Activated CD4-positive, alpha-beta T cell treated with anti-CD3 and anti-CD28 coated beads for 36 hours (primary cell): Measurements from ENCODE around the gene FIGN. TPM values are rescaled to one million over a fixed set of nuclear protein-coding genes. Genes with fewer than 3 reads are reported as not detected.

Experiments
- ATAC-seq: fragments of 200-7000 bp; cut with Tn5 transposase; one replicate; pipeline ENCODE4 v1.10.0; 2021; ENCODE audit warnings: mild to moderate bottlenecking, moderate library complexity
- CTCF ChIA-PET: fragments of 350-600 bp; sonication (Branson Sonifier 250); formaldehyde crosslinking; loops from one replicate; lab custom pipeline; 2021; ENCODE audit warnings: antibody characterized with exemption; lab: Charles Lee
- POLR2A ChIA-PET: fragments of 350-600 bp; sonication (Branson Sonifier 250); formaldehyde crosslinking; loops from one replicate; lab custom pipeline; 2021; ENCODE audit warnings: antibody characterized with exemption, inconsistent platforms; lab: Charles Lee
- DNase-seq: peaks from one replicate; pipeline ENCODE4 v3.0.0-alpha.2; 2020
- H3K27ac Mint-ChIP-seq: one replicate; pipeline ENCODE4 v1.8.0; 2021; ENCODE audit warnings: mixed read lengths
- H3K27me3 Mint-ChIP-seq: one replicate; pipeline ENCODE4 v1.8.0; 2021; ENCODE audit warnings: mixed read lengths
- H3K36me3 Mint-ChIP-seq: one replicate; pipeline ENCODE4 v1.8.0; 2021; ENCODE audit warnings: low read depth, mixed read lengths
- H3K4me1 Mint-ChIP-seq: one replicate; pipeline ENCODE4 v1.8.0; 2021; ENCODE audit warnings: mixed read lengths
- H3K4me3 Mint-ChIP-seq: one replicate; pipeline ENCODE4 v1.8.0; 2021; ENCODE audit warnings: mild to moderate bottlenecking, moderate library complexity, mixed read lengths
- H3K9me3 Mint-ChIP-seq: one replicate; pipeline ENCODE4 v1.8.0; 2021; ENCODE audit warnings: low read depth, mixed read lengths
- intact Hi-C, 2 experiments: fragments of 100-400 bp; cut with DNase I in 1 of 2; cut with micrococcal nuclease in 1 of 2; formaldehyde crosslinking; loops; one replicate each; pipeline versions ENCODE4 v1.14.2 to v1.15.1; 2022 to 2024; cut with DNase I, micrococcal nuclease
- total RNA-seq, 2 experiments: library from RNA; stranded (reverse); gene quantifications; one replicate each; pipeline ENCODE4 v1.2.3, GENCODE V29; 2021

FIGN gene
- total RNA-seq, 2 experiments from 2014 or later, result not detected

GRCh38 chr2:163759013-163759412 lies 23.2 kb upstream of the FIGN start:
- POLR2A ChIA-PET, result no interaction called here
- DNase-seq, result no peak
- CTCF ChIA-PET, result interaction anchor here (0.8 kb wide), 1 partner anchor 8 kb away, joined by 3 read pairs; no protein-coding TSS in a partner anchor
- H3K9me3 Mint-ChIP-seq, result peaks cover 1% of the 10 kb centered on the region
- no peak overlapping the region for H3K27ac Mint-ChIP-seq
- intact Hi-C loops, result no loop called here
- no peaks in the 10 kb centered on the region for H3K4me1 Mint-ChIP-seq
- no peak overlapping the region for H3K4me3 Mint-ChIP-seq
- H3K36me3 Mint-ChIP-seq, result no peaks in the 10 kb centered on the region
- ATAC-seq, result no peak
- no peaks in the 10 kb centered on the region for H3K27me3 Mint-ChIP-seq

DNA sequence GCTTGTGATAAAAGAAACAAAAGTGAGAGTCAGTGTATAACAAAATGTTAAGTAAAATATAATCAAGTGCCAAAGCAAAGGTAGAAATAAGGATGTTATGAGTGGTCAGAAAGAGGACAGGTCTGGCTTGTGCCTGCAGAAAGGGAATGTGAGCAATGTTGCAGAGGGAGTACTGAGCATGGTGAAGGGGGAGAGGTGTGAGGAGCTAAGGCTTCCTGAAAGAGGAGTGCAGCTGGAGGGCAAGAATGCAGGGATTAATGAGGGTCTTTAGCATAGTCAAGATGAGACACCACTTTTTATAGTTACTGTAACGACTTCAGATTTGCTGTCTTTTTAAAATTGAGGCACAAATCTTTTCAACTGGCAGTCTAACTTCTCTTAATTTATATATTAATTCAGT lies 22.0 kb upstream of the FIGN start:
- Mint-ChIP-seq H3K4me1 (no peaks in the 10 kb centered on the region), H3K36me3 (no peaks in the 10 kb centered on the region), H3K27ac (no peak overlapping the region), H3K27me3 (no peaks in the 10 kb centered on the region), H3K9me3 (peaks cover 1% of the 10 kb centered on the region), H3K4me3 (no peak overlapping the region)
- no peak for DNase-seq
- ATAC-seq, result no peak
- ChIA-PET CTCF (no interaction called here), POLR2A (no interaction called here)
- intact Hi-C loops, result no loop called here

DNA sequence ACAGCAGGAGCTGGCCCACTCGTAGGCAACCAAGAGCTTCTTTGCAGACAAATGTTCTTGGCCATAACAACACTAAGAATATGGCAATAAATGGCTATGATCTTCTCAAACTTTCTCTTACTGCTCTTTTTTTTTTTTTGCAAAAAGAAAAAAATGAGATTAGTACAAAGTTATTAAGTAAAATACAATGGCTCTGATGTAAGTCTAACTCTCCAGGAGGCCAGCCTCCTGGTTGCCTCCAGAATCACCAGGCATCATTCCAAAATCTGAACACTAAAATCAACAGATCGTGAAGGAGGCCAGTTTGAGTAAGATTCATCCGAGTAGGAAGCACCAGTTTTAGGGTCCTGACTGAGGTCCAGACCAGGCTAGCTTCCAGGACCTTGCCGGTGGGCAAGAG lies 20.8 kb upstream of the FIGN start:
- no peak for ATAC-seq

GRCh38 chr2:163755366-163755765 lies 19.6 kb upstream of the FIGN start:
- H3K27ac Mint-ChIP-seq, result no peak overlapping the region
- ATAC-seq (no peak), DNase-seq (no peak)
- H3K4me3 Mint-ChIP-seq, result no peak overlapping the region
- peaks cover 1% of the 10 kb centered on the region for H3K9me3 Mint-ChIP-seq
- H3K36me3 Mint-ChIP-seq, result no peaks in the 10 kb centered on the region
- no peaks in the 10 kb centered on the region for H3K27me3 Mint-ChIP-seq
- intact Hi-C loops, result no loop called here
- H3K4me1 Mint-ChIP-seq, result no peaks in the 10 kb centered on the region
- ChIA-PET POLR2A (no interaction called here), CTCF (no interaction called here)

More for the DNA sequence above, 20.8 kb upstream of the FIGN start:
- no peak overlapping the region for H3K4me3 Mint-ChIP-seq
- no peaks in the 10 kb centered on the region for H3K36me3 Mint-ChIP-seq
- no peak overlapping the region for H3K27ac Mint-ChIP-seq
- H3K4me1 Mint-ChIP-seq, result no peaks in the 10 kb centered on the region
- DNase-seq, result no peak
- intact Hi-C loops, result no loop called here
- POLR2A ChIA-PET, result no interaction called here
- H3K9me3 Mint-ChIP-seq, result peaks cover 1% of the 10 kb centered on the region
- H3K27me3 Mint-ChIP-seq, result no peaks in the 10 kb centered on the region
- CTCF ChIA-PET, result no interaction called here

GRCh38 chr2:163753726-163754125 lies 17.9 kb upstream of the FIGN start:
- Mint-ChIP-seq H3K36me3 (no peaks in the 10 kb centered on the region), H3K4me1 (no peaks in the 10 kb centered on the region), H3K27ac (no peak overlapping the region), H3K27me3 (no peaks in the 10 kb centered on the region), H3K9me3 (peaks cover 1% of the 10 kb centered on the region), H3K4me3 (no peak overlapping the region)
- DNase-seq (no peak), ATAC-seq (no peak)
- POLR2A ChIA-PET, result no interaction called here
- CTCF ChIA-PET, result no interaction called here
- intact Hi-C loops, result no loop called here

DNA sequence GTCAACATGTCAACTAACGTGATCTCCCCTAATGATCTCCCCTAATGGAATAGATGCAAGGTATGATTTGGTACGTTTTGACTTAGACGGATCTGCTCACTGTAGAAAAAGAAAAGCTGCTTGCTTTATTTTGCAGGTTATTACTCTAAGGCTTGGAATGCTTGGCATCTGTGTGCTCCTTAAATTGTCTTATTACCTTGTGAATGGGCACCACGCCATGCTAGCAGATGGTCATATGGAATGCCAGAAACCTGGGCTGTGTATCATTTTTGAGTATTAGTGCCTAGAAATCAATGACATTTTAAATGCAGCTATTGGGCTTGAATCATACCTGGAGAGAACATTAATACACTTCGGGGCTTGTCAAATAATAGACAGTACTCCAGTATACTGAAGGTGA lies 16.5 kb upstream of the FIGN start:
- H3K27me3 Mint-ChIP-seq, result no peaks in the 10 kb centered on the region
- H3K4me1 Mint-ChIP-seq, result no peaks in the 10 kb centered on the region
- ATAC-seq (no peak), DNase-seq (no peak)
- no peak overlapping the region for H3K4me3 Mint-ChIP-seq
- H3K27ac Mint-ChIP-seq, result no peak overlapping the region
- ChIA-PET POLR2A (no interaction called here), CTCF (no interaction called here)
- H3K9me3 Mint-ChIP-seq, result peaks cover 1% of the 10 kb centered on the region
- intact Hi-C loops, result no loop called here
- no peaks in the 10 kb centered on the region for H3K36me3 Mint-ChIP-seq

DNA sequence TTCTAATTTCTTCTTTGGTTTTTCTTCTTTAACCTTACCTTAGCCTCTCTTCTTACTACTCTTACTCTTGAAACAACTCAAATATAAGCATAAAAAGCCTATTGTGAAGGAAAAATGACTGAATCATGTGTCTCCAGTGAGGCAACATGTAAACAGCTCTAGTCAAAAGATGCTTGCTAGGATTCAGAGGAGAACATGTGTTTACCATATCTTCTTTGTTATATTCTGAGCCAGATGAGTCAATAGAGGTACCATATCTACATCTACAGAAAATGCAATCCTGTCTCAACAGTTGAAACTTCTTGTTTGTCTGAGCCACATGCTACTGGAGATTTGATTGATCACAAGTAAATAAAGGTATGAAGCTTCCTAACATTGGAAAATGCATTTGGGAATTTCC lies 15.9 kb upstream of the FIGN start:
- H3K27me3 Mint-ChIP-seq, result no peaks in the 10 kb centered on the region
- H3K27ac Mint-ChIP-seq, result no peak overlapping the region
- ChIA-PET POLR2A (no interaction called here), CTCF (no interaction called here)
- no peak overlapping the region for H3K4me3 Mint-ChIP-seq
- H3K4me1 Mint-ChIP-seq, result no peaks in the 10 kb centered on the region
- DNase-seq, result no peak
- intact Hi-C loops, result no loop called here
- H3K9me3 Mint-ChIP-seq, result peaks cover 1% of the 10 kb centered on the region
- H3K36me3 Mint-ChIP-seq, result no peaks in the 10 kb centered on the region
- ATAC-seq, result no peak

DNA sequence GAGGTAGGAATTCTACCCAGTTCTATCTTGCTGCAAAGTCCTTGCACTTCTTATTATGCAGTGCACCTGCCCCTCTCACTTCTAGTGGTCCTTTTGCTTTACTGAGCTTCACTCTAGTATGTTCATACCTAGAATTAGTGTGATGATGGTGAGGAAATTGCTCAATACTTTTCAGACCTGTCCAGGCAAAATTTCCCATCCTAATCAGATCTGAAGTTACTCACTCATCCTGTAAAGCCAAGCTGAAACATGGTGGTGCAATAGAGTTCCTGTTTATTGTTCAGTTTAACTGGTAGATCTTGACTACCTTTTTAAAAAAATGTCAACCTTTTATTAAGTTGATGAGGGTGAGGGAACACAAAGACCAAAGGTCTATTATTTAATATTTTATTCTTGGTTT lies 12.6 kb upstream of the FIGN start:
- ChIA-PET POLR2A (no interaction called here), CTCF (no interaction called here)
- DNase-seq (no peak), ATAC-seq (no peak)
- intact Hi-C loops, result no loop called here
- Mint-ChIP-seq H3K27me3 (no peaks in the 10 kb centered on the region), H3K4me3 (no peak overlapping the region), H3K9me3 (no peaks in the 10 kb centered on the region), H3K4me1 (no peaks in the 10 kb centered on the region), H3K27ac (no peak overlapping the region), H3K36me3 (no peaks in the 10 kb centered on the region)

DNA sequence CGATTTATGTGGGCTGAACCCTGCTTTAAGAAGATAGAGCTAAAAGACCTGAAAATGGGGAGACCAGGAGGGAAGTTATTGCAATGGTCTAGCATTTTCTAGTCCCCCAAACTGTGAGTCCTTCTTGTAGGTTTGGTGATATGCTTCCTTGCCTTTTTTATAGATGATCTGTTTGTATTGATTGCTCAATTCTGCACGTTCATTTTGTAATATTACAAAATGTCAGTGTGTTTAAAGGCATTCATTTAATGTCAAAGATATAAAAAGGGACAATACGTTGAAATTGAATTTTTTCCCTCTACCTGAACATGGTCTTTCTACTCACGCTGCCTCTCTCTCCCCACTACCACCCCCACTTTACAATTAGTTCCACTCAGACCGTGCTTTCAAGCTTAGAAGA lies 5.6 kb upstream of the FIGN start:
- no peak overlapping the region for H3K27ac Mint-ChIP-seq
- H3K27me3 Mint-ChIP-seq, result peaks cover 6% of the 10 kb centered on the region
- ChIA-PET CTCF (no interaction called here), POLR2A (no interaction called here)
- no peaks in the 10 kb centered on the region for H3K4me1 Mint-ChIP-seq
- no peak for ATAC-seq
- H3K4me3 Mint-ChIP-seq, result no peak overlapping the region
- intact Hi-C loops, result no loop called here
- no peak for DNase-seq
- H3K36me3 Mint-ChIP-seq, result no peaks in the 10 kb centered on the region
- no peaks in the 10 kb centered on the region for H3K9me3 Mint-ChIP-seq

GRCh38 chr2:163737563-163737962 lies 1.8 kb upstream of the FIGN start:
- CTCF ChIA-PET, result no interaction called here
- Mint-ChIP-seq H3K9me3 (no peaks in the 10 kb centered on the region), H3K27me3 (peaks cover 22% of the 10 kb centered on the region), H3K27ac (no peak overlapping the region), H3K4me1 (peaks cover 4% of the 10 kb centered on the region), H3K36me3 (no peaks in the 10 kb centered on the region), H3K4me3 (no peak overlapping the region)
- POLR2A ChIA-PET, result no interaction called here
- ATAC-seq (no peak), DNase-seq (no peak)
- intact Hi-C loops, result no loop called here

DNA sequence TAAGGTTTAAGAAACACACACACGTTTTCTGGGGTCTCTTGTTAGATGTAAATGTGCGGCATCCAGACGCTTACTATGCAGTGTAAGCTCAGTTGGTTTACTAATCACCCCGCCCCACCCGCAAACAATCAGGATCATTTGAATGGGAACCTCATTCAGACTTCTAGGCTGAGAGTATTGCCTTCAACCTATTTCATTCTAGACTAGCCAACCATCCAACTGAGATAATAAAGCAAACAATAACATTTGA lies 1.3 kb upstream of the FIGN start:
- Mint-ChIP-seq H3K27me3 (peaks cover 22% of the 10 kb centered on the region), H3K9me3 (no peaks in the 10 kb centered on the region), H3K27ac (no peak overlapping the region), H3K4me3 (no peak overlapping the region), H3K36me3 (no peaks in the 10 kb centered on the region), H3K4me1 (peaks cover 4% of the 10 kb centered on the region)
- ChIA-PET CTCF (no interaction called here), POLR2A (no interaction called here)
- ATAC-seq, result no peak
- intact Hi-C loops, result no loop called here
- no peak for DNase-seq

GRCh38 chr2:163736433-163737189 lies 803 bp upstream of the FIGN start:
- no peak overlapping the region for H3K4me3 Mint-ChIP-seq
- peaks cover 4% of the 10 kb centered on the region for H3K4me1 Mint-ChIP-seq
- POLR2A ChIA-PET, result no interaction called here
- intact Hi-C loops, result no loop called here
- no peaks in the 10 kb centered on the region for H3K9me3 Mint-ChIP-seq
- no peaks in the 10 kb centered on the region for H3K36me3 Mint-ChIP-seq
- ATAC-seq (no peak), DNase-seq (no peak)
- H3K27me3 Mint-ChIP-seq, result peaks cover 22% of the 10 kb centered on the region
- no peak overlapping the region for H3K27ac Mint-ChIP-seq
- CTCF ChIA-PET, result no interaction called here
